Neural cell (in vitro differentiated cells): ENCODE results near the gene DLG2. TPM values are rescaled to one million over a fixed set of nuclear protein-coding genes. Genes with fewer than 3 reads are reported as not detected.

ENCODE experiments used
- H2AFZ ChIP-seq: fragments of 200-600, 300-800 bp; sonication (generic), shearing (Covaris generic); 2 replicates; pipeline ENCODE4 v1.6.0; 2014; ENCODE audit warnings: low read depth, mild to moderate bottlenecking, antibody characterized with exemption, low read length, moderate library complexity
- H3F3A ChIP-seq: fragments of 200-600 bp; shearing (Covaris generic); 2 replicates; pipeline ENCODE4 v1.6.1; 2016; ENCODE audit warnings: mild to moderate bottlenecking, moderate library complexity, mixed read lengths, antibody characterized with exemption, low read length; ENCODE audit not compliant: insufficient read depth, poor library complexity, severe bottlenecking
- H3K27ac ChIP-seq: fragments of 200-600, 300-800 bp; sonication (generic), shearing (Covaris generic); 2 replicates; pipeline ENCODE4 v1.5.1; 2014; ENCODE audit warnings: mild to moderate bottlenecking, low read length, moderate library complexity
- H3K27me3 ChIP-seq: fragments of 300-800, 200-600 bp; sonication (generic), shearing (Covaris generic); 2 replicates; pipeline ENCODE4 v1.6.0; 2014; ENCODE audit warnings: mild to moderate bottlenecking, low read depth, low read length, moderate library complexity; ENCODE audit not compliant: insufficient read depth
- H3K36me3 ChIP-seq: fragments of 300-800, 200-600 bp; sonication (generic), shearing (Covaris generic); 2 replicates; pipeline ENCODE4 v1.5.1; 2014; ENCODE audit warnings: mild to moderate bottlenecking, antibody characterized with exemption, low read length, moderate library complexity; ENCODE audit not compliant: insufficient read depth
- H3K4me2 ChIP-seq: fragments of 300-800, 200-600 bp; sonication (generic), shearing (Covaris generic); 2 replicates; pipeline ENCODE4 v1.6.0; 2014; ENCODE audit warnings: mild to moderate bottlenecking, low read length
- H3K4me3 ChIP-seq: fragments of 300-800, 200-600 bp; sonication (generic), shearing (Covaris generic); 2 replicates; pipeline ENCODE4 v1.5.1; 2014; ENCODE audit warnings: mild to moderate bottlenecking, low read length, moderate library complexity
- H3K79me2 ChIP-seq: fragments of 200-600 bp; shearing (Covaris generic); replicated peaks from 2 replicates; pipeline ENCODE4 v1.6.0; 2014; ENCODE audit warnings: mild to moderate bottlenecking, low read length, moderate library complexity; ENCODE audit not compliant: insufficient read depth
- H3K9ac ChIP-seq: fragments of 300-800, 200-600 bp; sonication (generic), shearing (Covaris generic); 2 replicates; pipeline ENCODE4 v1.6.1; 2016; ENCODE audit warnings: mild to moderate bottlenecking, low read length, mixed read lengths
- H3K9me2 ChIP-seq: fragments of 200-600 bp; shearing (Covaris generic); 2 replicates; pipeline ENCODE4 v1.6.1; 2016; ENCODE audit warnings: mild to moderate bottlenecking, low read length, mixed read lengths; ENCODE audit not compliant: insufficient read depth
- H3K9me3 ChIP-seq: fragments of 200-600, 300-800 bp; sonication (generic), shearing (Covaris generic); 2 replicates; pipeline ENCODE4 v1.6.1; 2016; ENCODE audit warnings: mild to moderate bottlenecking, mixed run types, low read length, moderate library complexity, mixed read lengths
- H4K20me1 ChIP-seq: fragments of 200-600 bp; shearing (Covaris generic); 2 replicates; pipeline ENCODE4 v1.6.1; 2016; ENCODE audit warnings: mild to moderate bottlenecking, mixed run types; ENCODE audit not compliant: insufficient read depth
- CTCF ChIP-seq: fragments of 450-650 bp; IDR thresholded peaks from 2 replicates; pipeline ENCODE4 v1.5.1; 2014; ENCODE audit warnings: antibody characterized with exemption, mild to moderate bottlenecking, moderate library complexity; ENCODE audit not compliant: poor library complexity, severe bottlenecking
- EP300 ChIP-seq: fragments of 450-650 bp; conservative IDR thresholded peaks from 2 replicates; pipeline ENCODE4 v1.6.1; 2014; ENCODE audit warnings: antibody characterized with exemption, mild to moderate bottlenecking, moderate library complexity; ENCODE audit not compliant: poor library complexity, severe bottlenecking
- EZH2 ChIP-seq: fragments of 200-600, 300-800 bp; shearing (Covaris generic), sonication (generic); IDR thresholded peaks from 2 replicates; pipeline ENCODE4 v1.6.1; 2014; ENCODE audit warnings: antibody characterized with exemption, low read length, borderline replicate concordance, mild to moderate bottlenecking; ENCODE audit not compliant: insufficient read depth, poor library complexity, severe bottlenecking
- MXI1 ChIP-seq: fragments of 450-650 bp; conservative IDR thresholded peaks from 2 replicates; pipeline ENCODE4 v1.6.1; 2014; ENCODE audit warnings: antibody characterized with exemption, mild to moderate bottlenecking; ENCODE audit not compliant: poor library complexity, severe bottlenecking
- POLR2AphosphoS5 ChIP-seq: IDR thresholded peaks from 2 replicates; pipeline ENCODE4 v1.6.1; 2012
- RAD21 ChIP-seq: fragments of 450-650 bp; conservative IDR thresholded peaks from 2 replicates; pipeline ENCODE4 v1.6.1; 2014; ENCODE audit warnings: antibody characterized with exemption, mild to moderate bottlenecking, moderate library complexity
- SMC3 ChIP-seq: fragments of 450-650 bp; conservative IDR thresholded peaks from 2 replicates; pipeline ENCODE4 v1.6.1; 2014; ENCODE audit warnings: antibody characterized with exemption, mild to moderate bottlenecking, moderate library complexity; ENCODE audit not compliant: poor library complexity
- TAF1 ChIP-seq: IDR thresholded peaks from 2 replicates; pipeline ENCODE4 v1.6.1; 2012; ENCODE audit warnings: low read depth
- polyA plus RNA-seq: library from polyadenylated mRNA; depleted of rRNA; stranded (reverse); fragments of >200 nt; gene quantifications from 2 replicates; pipeline ENCODE4 v1.2.3, GENCODE V29; 2014
- TF ChIP-seq, protein P1 (sequence below): IDR thresholded peaks from 2 replicates; pipeline ENCODE4 v1.6.1; 2012; ENCODE audit warnings: borderline replicate concordance

The DLG2 gene
- polyA plus RNA-seq, 1 donor from 2014 or later, result 179 TPM

DNA sequence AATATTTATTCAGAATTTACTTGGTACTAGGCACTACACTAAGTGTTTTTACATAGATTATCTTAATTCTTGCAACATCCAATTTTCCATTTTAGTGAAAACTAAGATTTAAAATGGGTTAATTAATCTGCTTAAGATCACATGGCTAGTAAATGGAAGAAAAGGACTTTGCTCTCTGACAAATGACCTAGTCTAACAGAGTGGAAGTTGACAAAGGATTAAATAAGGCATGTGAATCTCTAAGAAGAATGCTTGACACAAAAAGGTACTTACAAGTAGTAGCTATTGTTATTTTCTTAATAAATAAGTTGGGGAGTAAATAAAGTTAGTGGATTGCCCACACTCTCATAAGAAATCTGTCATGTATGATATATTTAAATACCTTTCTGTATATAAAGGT lies 584.8 kb downstream of the DLG2 start:
- Histone ChIP-seq H3K36me3 (no peaks in the 10 kb centered on the region), H3K9ac (no peak overlapping the region), H3F3A (no peaks in the 10 kb centered on the region), H4K20me1 (no peaks in the 10 kb centered on the region), H3K4me2 (no peak overlapping the region), H3K79me2 (no peaks in the 10 kb centered on the region), H2AFZ (no peak overlapping the region), H3K4me3 (no peak overlapping the region), H3K27ac (no peak overlapping the region), H3K9me3 (no peaks in the 10 kb centered on the region), H3K9me2 (no peaks in the 10 kb centered on the region), H3K27me3 (no peaks in the 10 kb centered on the region)
- TF ChIP-seq, protein P1, sequence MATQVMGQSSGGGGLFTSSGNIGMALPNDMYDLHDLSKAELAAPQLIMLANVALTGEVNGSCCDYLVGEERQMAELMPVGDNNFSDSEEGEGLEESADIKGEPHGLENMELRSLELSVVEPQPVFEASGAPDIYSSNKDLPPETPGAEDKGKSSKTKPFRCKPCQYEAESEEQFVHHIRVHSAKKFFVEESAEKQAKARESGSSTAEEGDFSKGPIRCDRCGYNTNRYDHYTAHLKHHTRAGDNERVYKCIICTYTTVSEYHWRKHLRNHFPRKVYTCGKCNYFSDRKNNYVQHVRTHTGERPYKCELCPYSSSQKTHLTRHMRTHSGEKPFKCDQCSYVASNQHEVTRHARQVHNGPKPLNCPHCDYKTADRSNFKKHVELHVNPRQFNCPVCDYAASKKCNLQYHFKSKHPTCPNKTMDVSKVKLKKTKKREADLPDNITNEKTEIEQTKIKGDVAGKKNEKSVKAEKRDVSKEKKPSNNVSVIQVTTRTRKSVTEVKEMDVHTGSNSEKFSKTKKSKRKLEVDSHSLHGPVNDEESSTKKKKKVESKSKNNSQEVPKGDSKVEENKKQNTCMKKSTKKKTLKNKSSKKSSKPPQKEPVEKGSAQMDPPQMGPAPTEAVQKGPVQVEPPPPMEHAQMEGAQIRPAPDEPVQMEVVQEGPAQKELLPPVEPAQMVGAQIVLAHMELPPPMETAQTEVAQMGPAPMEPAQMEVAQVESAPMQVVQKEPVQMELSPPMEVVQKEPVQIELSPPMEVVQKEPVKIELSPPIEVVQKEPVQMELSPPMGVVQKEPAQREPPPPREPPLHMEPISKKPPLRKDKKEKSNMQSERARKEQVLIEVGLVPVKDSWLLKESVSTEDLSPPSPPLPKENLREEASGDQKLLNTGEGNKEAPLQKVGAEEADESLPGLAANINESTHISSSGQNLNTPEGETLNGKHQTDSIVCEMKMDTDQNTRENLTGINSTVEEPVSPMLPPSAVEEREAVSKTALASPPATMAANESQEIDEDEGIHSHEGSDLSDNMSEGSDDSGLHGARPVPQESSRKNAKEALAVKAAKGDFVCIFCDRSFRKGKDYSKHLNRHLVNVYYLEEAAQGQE, result no peak
- TF ChIP-seq MXI1 (no peak), SMC3 (no peak), TAF1 (no peak), POLR2AphosphoS5 (no peak), RAD21 (no peak), EP300 (no peak), CTCF (no peak)

GRCh38 chr11:85040166-85040565 lies 587.0 kb downstream of the DLG2 start:
- H3K9ac ChIP-seq, result no peak overlapping the region
- no peaks in the 10 kb centered on the region for H4K20me1 ChIP-seq
- no peaks in the 10 kb centered on the region for H3K27me3 ChIP-seq
- H3K4me2 ChIP-seq, result no peak overlapping the region
- H2AFZ ChIP-seq, result no peak overlapping the region
- H3K36me3 ChIP-seq, result no peaks in the 10 kb centered on the region
- H3K4me3 ChIP-seq, result no peak overlapping the region
- H3K79me2 ChIP-seq, result no peaks in the 10 kb centered on the region
- no peaks in the 10 kb centered on the region for H3K9me3 ChIP-seq
- no peaks in the 10 kb centered on the region for H3K9me2 ChIP-seq
- H3K27ac ChIP-seq, result no peak overlapping the region
- no peaks in the 10 kb centered on the region for H3F3A ChIP-seq
- TF ChIP-seq CTCF (no peak), POLR2AphosphoS5 (no peak), TAF1 (no peak), EZH2 (no peak), EP300 (no peak), MXI1 (no peak), RAD21 (no peak), SMC3 (no peak)
- TF ChIP-seq, protein P1, result no peak
